Nephron (organoid): ENCODE data around the gene PTPRT.

Experiments used
- H3K27ac Mint-ChIP-seq, 3 experiments: 2 replicates each; pipeline ENCODE4 v1.8.0; 2020; ENCODE audit warnings: mixed read lengths in 3 of 3, mild to moderate bottlenecking in 2 of 3, moderate library complexity in 1 of 3
- H3K27me3 Mint-ChIP-seq: 2 replicates; pipeline ENCODE4 v1.8.0; 2021; ENCODE audit warnings: low read depth, mild to moderate bottlenecking, moderate library complexity, mixed read lengths
- H3K36me3 Mint-ChIP-seq: 2 replicates; pipeline ENCODE4 v1.8.0; 2020; ENCODE audit warnings: low read depth, mixed read lengths
- H3K4me1 Mint-ChIP-seq: 2 replicates; pipeline ENCODE4 v1.8.0; 2020; ENCODE audit warnings: mixed read lengths
- H3K4me3 Mint-ChIP-seq, 3 experiments: 2 replicates each; pipeline ENCODE4 v1.8.0; 2020; ENCODE audit warnings: mild to moderate bottlenecking in 3 of 3, mixed read lengths in 3 of 3, moderate library complexity in 2 of 3
- H3K9me3 Mint-ChIP-seq: 2 replicates; pipeline ENCODE4 v1.8.0; 2020; ENCODE audit warnings: mixed read lengths
- CTCF ChIP-seq, 3 experiments: fragments of 200-600 bp; sonication (generic); IDR thresholded peaks; one replicate each; pipeline ENCODE4 v1.5.0; 2021; ENCODE audit warnings: antibody characterized with exemption in 3 of 3; ENCODE audit not compliant: unreplicated experiment in 3 of 3

PTPRT gene

DNA sequence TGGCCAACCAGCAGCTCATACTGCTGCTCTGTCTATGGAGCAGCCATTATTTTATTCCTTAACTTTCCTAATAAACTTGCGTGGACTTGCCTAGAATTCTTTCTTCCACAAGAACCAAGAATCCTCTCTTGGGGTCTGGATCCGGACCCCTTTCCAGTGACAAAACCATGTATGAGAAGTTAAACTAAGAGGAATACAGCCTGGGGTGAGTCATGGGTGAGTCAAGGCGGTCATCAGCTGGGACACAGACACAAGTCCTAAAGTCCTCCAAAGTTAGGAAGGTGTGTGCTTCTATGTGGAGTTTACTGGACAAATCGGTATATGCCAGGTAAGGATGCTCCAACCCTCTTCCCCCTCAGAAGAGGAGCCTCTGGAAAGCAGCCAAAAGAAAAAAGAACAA lies 881.5 kb downstream of the PTPRT start:
- H3K9me3 Mint-ChIP-seq = no peaks in the 10 kb centered on the region
- H3K4me3 Mint-ChIP-seq = no peak overlapping the region
- no peak for TF ChIP-seq CTCF (IDR thresholded peaks at IDR 0.05; ENCODE audit: unreplicated experiment in 3 of 3)
- no peaks in the 10 kb centered on the region for H3K36me3 Mint-ChIP-seq
- no peaks in the 10 kb centered on the region for H3K4me1 Mint-ChIP-seq
- peaks cover 17% of the 10 kb centered on the region for H3K27me3 Mint-ChIP-seq
- H3K27ac Mint-ChIP-seq = no peak overlapping the region

GRCh38 chr20:42295592-42295991 lies 894.1 kb downstream of the PTPRT start:
- H3K4me3 Mint-ChIP-seq = no peak overlapping the region
- H3K4me1 Mint-ChIP-seq = no peaks in the 10 kb centered on the region
- H3K27ac Mint-ChIP-seq = no peak overlapping the region
- no peaks in the 10 kb centered on the region for H3K36me3 Mint-ChIP-seq
- H3K27me3 Mint-ChIP-seq = no peaks in the 10 kb centered on the region
- no peak for TF ChIP-seq CTCF (IDR thresholded peaks at IDR 0.05; ENCODE audit: unreplicated experiment in 3 of 3)
- no peaks in the 10 kb centered on the region for H3K9me3 Mint-ChIP-seq

DNA sequence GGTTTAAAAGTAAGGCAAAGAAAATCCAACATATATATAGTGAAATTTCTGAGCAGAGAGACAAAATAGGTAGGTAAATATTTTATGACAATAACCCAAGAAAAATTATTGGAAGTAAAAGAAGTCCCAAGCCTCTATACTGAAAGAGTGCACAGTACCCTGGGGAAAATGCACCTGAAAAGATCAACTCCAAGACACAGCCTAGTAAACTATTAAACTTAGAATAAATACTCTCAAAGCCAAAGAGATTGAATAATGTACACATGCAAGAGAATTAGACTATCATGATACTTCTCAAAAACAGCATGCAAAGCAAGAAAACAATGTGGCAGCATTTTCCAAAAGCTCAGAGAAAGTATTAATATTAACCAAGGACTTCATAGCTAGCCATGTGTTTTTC lies 894.7 kb downstream of the PTPRT start:
- TF ChIP-seq CTCF (IDR thresholded peaks at IDR 0.05; ENCODE audit: unreplicated experiment in 3 of 3) = no peak

GRCh38 chr20:42281801-42282200 lies 907.9 kb downstream of the PTPRT start:
- peaks cover 6% of the 10 kb centered on the region for H3K27me3 Mint-ChIP-seq
- no peak overlapping the region for H3K4me3 Mint-ChIP-seq
- H3K27ac Mint-ChIP-seq = no peak overlapping the region
- no peaks in the 10 kb centered on the region for H3K4me1 Mint-ChIP-seq
- TF ChIP-seq CTCF (IDR thresholded peaks at IDR 0.05; ENCODE audit: unreplicated experiment in 3 of 3) = no peak
- no peaks in the 10 kb centered on the region for H3K36me3 Mint-ChIP-seq
- peaks cover 9% of the 10 kb centered on the region for H3K9me3 Mint-ChIP-seq

More for the DNA sequence above, 894.7 kb downstream of the PTPRT start:
- no peaks in the 10 kb centered on the region for H3K9me3 Mint-ChIP-seq
- H3K27me3 Mint-ChIP-seq = no peaks in the 10 kb centered on the region
- no peaks in the 10 kb centered on the region for H3K4me1 Mint-ChIP-seq
- no peaks in the 10 kb centered on the region for H3K36me3 Mint-ChIP-seq
- H3K4me3 Mint-ChIP-seq = no peak overlapping the region
- no peak overlapping the region for H3K27ac Mint-ChIP-seq

DNA sequence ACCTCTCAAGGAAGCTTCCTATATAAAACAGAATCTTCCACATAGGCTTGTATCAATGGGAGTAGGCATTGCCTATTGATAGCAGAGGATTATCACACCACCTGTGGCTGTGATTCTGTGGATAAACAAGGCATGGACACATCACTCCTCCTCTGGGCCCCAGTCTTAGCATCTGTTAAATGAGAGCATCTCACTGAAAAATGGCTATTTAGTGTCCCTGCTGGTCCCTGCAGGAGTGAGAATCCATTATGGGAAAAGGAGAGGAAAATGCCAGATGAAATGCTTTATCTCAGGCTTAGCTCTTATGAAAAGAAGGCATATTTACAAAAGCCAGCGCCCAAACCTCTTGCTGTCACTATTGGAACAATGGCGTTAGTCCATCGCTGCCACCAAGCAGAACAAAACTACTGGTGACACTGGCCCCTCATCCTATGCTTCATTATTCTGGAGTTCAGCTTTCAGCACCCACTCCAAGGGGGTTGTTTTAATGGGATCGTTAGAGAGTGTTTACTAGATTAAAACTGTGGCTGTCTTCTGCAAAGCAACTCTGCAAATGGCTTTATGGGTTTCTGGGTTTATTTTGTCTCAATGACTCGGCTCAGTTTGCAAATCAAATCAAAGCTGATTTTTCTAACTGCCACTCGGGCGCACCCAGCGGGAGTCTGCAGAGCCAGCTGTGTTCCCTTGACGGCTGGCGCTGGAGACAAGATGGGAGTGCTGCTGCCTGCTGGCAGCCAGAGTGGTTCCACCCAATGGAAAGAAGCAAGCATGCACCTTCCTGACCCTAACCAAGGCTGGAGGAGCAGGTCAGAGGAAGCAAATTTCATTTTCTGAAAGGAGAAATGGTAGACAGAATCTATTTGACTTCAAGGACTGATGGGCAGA lies 912.7 kb downstream of the PTPRT start:
- Mint-ChIP-seq H3K4me1 (no peaks in the 10 kb centered on the region), H3K4me3 (no peak overlapping the region), H3K27ac (no peak overlapping the region), H3K27me3 (peaks cover 17% of the 10 kb centered on the region), H3K9me3 (no peaks in the 10 kb centered on the region), H3K36me3 (no peaks in the 10 kb centered on the region)
- TF ChIP-seq CTCF (IDR thresholded peaks at IDR 0.05; ENCODE audit: unreplicated experiment in 3 of 3) = no peak

DNA sequence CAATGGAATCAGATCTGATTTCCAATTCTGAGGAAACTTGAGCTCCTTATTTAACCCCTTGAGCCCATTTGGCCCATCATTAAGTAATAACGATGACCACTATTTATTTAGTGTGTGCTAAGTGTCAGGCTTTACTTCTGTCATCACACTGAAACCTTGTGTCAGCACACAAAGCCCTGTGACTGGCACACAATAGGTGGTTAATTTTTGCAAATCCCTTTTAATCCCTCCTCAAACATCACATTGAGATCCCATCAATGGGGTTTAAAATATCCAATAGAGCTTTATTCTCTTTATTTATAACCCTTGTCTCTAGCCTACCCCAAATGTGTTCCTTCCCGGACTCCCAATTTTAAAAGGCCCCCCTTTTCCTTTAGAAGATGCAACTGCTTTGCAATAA lies 914.7 kb downstream of the PTPRT start:
- H3K4me3 Mint-ChIP-seq = no peak overlapping the region
- H3K36me3 Mint-ChIP-seq = no peaks in the 10 kb centered on the region
- no peaks in the 10 kb centered on the region for H3K4me1 Mint-ChIP-seq
- H3K9me3 Mint-ChIP-seq = no peaks in the 10 kb centered on the region
- H3K27ac Mint-ChIP-seq = no peak overlapping the region
- no peak for TF ChIP-seq CTCF (IDR thresholded peaks at IDR 0.05; ENCODE audit: unreplicated experiment in 3 of 3)
- H3K27me3 Mint-ChIP-seq = peaks cover 17% of the 10 kb centered on the region
